Ectodermal cell (in vitro differentiated cells): Measurements from ENCODE around the gene IL1RAPL1.

Source experiments
- H3K27ac ChIP-seq: 2 replicates; pipeline ENCODE4 v1.7.0; 2013; ENCODE audit warnings: mild to moderate bottlenecking, low read depth, low read length; ENCODE audit not compliant: insufficient read depth, poor library complexity, severe bottlenecking
- H3K27me3 ChIP-seq: 2 replicates; pipeline ENCODE4 v1.7.0; 2013; ENCODE audit warnings: mild to moderate bottlenecking, low read length; ENCODE audit not compliant: insufficient read depth, control insufficient read depth, poor library complexity, severe bottlenecking
- H3K36me3 ChIP-seq: one replicate; pipeline ENCODE4 v1.7.0; 2013; ENCODE audit warnings: low read length; ENCODE audit not compliant: control insufficient read depth, insufficient read depth
- H3K4me1 ChIP-seq: one replicate; pipeline ENCODE4 v1.7.0; 2013; ENCODE audit warnings: low read length; ENCODE audit not compliant: control insufficient read depth, insufficient read depth
- H3K4me3 ChIP-seq: 2 replicates; pipeline ENCODE4 v1.7.0; 2013; ENCODE audit warnings: low read depth, low read length, control low read depth; ENCODE audit not compliant: insufficient read depth
- H3K9me3 ChIP-seq: 2 replicates; pipeline ENCODE4 v1.7.0; 2013; ENCODE audit warnings: mild to moderate bottlenecking, low read length, moderate library complexity; ENCODE audit not compliant: control insufficient read depth
- WGBS, 2 experiments: methylation state at CpG; one replicate each; pipeline ENCODE4 v1.1.7; 2013; ENCODE audit warnings: missing lambda C conversion rate in 2 of 2; 5-methylcytosine and 5-hydroxymethylcytosine counted together

The IL1RAPL1 gene

DNA sequence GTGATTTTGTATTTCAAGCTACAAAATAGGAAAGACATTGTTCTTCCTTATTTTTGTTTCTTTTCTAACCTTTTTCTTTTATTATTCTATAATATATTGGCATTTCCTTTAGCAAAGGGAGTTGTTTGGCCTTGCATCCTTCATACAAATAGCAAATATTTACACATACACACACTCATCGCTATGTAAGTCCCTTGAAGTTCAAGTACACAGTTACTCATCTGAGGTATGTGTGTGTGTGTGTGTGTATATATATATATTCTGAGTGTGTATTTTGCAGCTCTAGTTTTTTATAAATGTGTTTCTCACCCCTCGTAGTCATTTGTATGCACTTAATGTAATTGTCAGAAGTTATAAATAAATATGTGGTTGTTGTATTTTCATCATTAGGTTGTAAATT, 903.4 kb downstream of the IL1RAPL1 start:
- H3K27me3 ChIP-seq = no peaks in the 10 kb centered on the region
- H3K4me1 ChIP-seq = no peaks in the 10 kb centered on the region
- no peaks in the 10 kb centered on the region for H3K36me3 ChIP-seq
- H3K27ac ChIP-seq = no peak overlapping the region
- no peaks in the 10 kb centered on the region for H3K9me3 ChIP-seq
- no peak overlapping the region for H3K4me3 ChIP-seq
- WGBS, 2 experiments = no CpG with 5 or more reads among the region's 2 CpGs

DNA sequence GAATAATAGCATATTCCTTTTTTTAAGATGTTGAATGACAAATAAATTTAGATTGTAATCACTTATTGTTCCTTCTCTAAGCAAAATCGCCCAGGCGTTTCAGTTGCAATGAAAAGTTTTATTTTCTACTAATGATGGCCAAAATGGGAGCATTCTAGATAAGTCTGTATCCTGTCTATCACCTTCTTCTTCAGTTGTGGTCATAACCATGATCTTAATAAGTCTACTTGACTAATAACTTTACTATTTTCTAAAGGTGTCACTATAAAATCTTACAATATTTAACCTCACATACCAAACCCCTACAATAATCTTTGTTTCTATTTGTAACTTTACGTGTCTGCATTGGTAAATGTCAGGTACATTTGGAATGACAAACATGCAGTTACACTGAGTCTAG, 904.4 kb downstream of the IL1RAPL1 start:
- Histone ChIP-seq H3K36me3 (no peaks in the 10 kb centered on the region), H3K27me3 (no peaks in the 10 kb centered on the region), H3K4me1 (no peaks in the 10 kb centered on the region), H3K9me3 (no peaks in the 10 kb centered on the region), H3K27ac (no peak overlapping the region), H3K4me3 (no peak overlapping the region)
- 93% methylated on average over 3 of the region's 3 CpGs; no CpG with 5 or more reads in 1 of the 2 experiments for WGBS, 2 experiments

DNA sequence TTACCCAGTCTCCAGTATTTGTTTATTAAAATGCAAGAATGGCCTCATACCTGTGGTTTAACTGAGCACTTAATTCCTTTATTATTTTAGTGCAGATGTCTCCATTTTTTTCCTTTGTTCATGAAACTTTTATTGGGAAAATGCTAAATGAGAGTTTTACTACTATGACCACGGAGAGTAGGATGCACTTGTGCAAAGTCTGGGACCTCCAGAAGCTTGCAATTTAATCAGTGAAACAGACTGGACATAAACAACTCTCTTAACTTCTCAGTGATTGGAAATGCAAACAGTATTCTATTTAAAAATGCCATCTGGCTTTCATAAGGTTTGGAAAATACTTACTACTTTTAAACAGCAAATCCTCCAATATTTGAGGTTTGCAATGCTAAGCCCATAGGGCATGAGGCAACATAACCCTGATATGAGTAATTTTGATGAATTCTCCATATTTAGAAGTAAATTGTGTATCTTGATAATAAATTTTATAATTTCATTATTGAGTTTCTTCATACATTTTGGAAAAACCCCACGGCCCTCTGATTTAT, 909.5 kb downstream of the IL1RAPL1 start:
- no peak overlapping the region for H3K4me3 ChIP-seq
- WGBS, 2 experiments = 67 to 100% methylated on average over 1 of the region's 2 CpGs

DNA sequence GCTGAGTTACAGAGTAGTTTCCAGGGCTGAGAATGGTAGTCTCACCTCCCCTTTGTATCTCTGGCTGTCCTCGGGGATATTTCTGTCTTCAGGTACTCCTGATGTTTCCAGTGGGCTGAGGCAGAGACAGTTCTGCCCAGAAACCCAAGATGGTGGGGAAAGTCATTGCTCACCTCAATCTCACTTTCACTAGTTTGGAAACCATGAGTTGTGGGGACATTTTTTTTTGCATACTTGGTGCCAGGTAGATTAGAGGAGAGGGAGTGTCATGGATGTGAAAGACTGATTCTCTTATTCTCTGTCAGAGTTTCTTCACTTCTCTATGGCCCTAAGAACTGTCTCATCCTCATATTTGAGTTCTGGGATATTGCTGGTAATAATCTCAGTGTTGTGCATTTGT, 919.5 kb downstream of the IL1RAPL1 start:
- Histone ChIP-seq H3K36me3 (no peaks in the 10 kb centered on the region), H3K9me3 (no peaks in the 10 kb centered on the region), H3K4me3 (no peak overlapping the region), H3K4me1 (no peaks in the 10 kb centered on the region), H3K27me3 (no peaks in the 10 kb centered on the region), H3K27ac (no peak overlapping the region)
- 81 to 86% methylated on average over 1 of the region's 1 CpG for WGBS, 2 experiments

More for the DNA sequence above, 909.5 kb downstream of the IL1RAPL1 start:
- H3K36me3 ChIP-seq = no peaks in the 10 kb centered on the region
- no peaks in the 10 kb centered on the region for H3K27me3 ChIP-seq
- no peaks in the 10 kb centered on the region for H3K9me3 ChIP-seq
- H3K27ac ChIP-seq = no peak overlapping the region
- no peaks in the 10 kb centered on the region for H3K4me1 ChIP-seq

DNA sequence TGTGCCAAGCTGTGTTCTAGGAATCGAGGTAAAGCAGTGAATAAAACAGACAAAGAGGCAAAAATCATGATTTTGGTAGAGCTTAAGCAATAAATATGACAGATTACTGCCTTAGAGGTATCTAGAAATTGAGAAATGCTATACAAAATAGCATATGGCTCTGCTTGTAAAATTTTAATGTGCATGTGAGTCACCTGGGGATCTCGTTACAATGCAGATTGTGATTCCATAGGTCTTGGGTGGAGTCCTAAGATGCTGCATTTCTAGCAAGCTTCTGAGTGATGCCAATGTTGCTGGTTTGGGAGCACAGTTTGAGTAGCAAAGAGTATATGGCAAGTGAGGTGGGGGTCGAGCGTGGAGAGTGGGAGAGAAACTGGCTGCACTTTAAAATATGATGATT, 930.9 kb downstream of the IL1RAPL1 start:
- Histone ChIP-seq H3K36me3 (no peaks in the 10 kb centered on the region), H3K4me3 (no peak overlapping the region), H3K4me1 (no peaks in the 10 kb centered on the region), H3K9me3 (no peaks in the 10 kb centered on the region), H3K27me3 (no peaks in the 10 kb centered on the region), H3K27ac (no peak overlapping the region)
- WGBS, 2 experiments = 94 to 95% methylated on average over 4 of the region's 4 CpGs

DNA sequence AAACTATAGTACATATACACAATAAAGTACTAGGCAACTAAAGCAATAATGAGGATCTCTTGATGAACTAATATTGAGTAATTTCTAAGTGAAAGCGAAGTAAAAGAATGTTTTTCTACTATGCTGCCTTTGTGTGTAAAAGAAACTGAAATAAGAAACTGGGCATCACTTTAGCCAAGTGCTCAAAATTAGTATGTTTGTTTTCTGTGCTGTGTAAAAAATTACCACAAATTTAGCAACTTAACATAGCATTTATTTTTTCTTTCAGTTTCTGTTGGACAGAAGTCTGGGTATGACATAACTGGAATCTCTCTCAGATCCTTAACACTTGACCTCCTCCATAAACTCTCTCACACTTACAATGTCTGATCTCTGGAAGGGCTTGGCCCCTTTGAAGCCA, 941.0 kb downstream of the IL1RAPL1 start:
- WGBS, 2 experiments = 94 to 100% methylated on average over 1 of the region's 1 CpG
- Histone ChIP-seq H3K4me1 (no peaks in the 10 kb centered on the region), H3K4me3 (no peak overlapping the region), H3K27me3 (no peaks in the 10 kb centered on the region), H3K36me3 (no peaks in the 10 kb centered on the region), H3K27ac (no peak overlapping the region), H3K9me3 (no peaks in the 10 kb centered on the region)

DNA sequence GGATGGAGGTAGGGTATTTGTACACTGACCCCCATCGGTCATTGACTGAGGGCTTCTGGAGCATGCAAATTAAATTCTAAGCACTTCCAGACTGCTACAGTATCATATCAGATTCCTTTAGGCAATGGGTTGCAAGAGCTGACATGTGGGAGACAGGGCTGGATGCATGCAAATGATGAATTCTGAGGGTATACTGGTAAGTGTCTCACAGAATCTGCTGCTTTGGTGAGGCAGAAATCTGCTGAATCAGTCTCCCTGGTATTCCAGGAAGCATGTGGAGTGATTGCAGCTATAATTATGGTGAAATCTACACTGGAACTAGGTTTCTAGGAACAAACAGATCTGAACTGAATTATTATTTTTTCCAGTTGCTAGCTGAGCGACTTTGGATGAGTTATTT, 943.3 kb downstream of the IL1RAPL1 start:
- 95% methylated on average over 2 of the region's 2 CpGs; no CpG with 5 or more reads in 1 of the 2 experiments for WGBS, 2 experiments
- H3K4me3 ChIP-seq = no peak overlapping the region
- no peak overlapping the region for H3K27ac ChIP-seq
- no peaks in the 10 kb centered on the region for H3K9me3 ChIP-seq
- no peaks in the 10 kb centered on the region for H3K36me3 ChIP-seq
- no peaks in the 10 kb centered on the region for H3K4me1 ChIP-seq
- no peaks in the 10 kb centered on the region for H3K27me3 ChIP-seq

DNA sequence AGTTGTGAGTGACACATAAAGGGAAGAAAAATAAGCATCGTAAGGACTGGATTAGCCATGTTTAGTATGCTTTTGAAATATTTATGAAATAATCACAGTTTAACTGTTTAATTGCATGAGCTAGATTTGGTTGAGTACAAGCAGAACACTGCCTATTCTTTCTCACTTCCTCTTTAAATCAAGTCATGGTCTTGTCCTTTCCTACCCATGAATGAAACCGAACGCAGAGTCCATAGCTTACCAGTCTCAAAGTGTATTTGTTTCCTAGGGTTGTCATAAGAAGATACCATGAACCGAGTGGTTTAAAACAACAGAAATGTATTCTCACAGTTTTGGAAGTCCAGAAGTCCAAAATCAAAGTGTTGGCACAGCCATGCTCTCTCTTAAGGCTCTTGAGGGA, 944.1 kb downstream of the IL1RAPL1 start:
- H3K36me3 ChIP-seq = no peaks in the 10 kb centered on the region
- no peaks in the 10 kb centered on the region for H3K27me3 ChIP-seq
- H3K4me3 ChIP-seq = no peak overlapping the region
- H3K9me3 ChIP-seq = no peaks in the 10 kb centered on the region
- 100% methylated on average over 3 to 4 of the region's 4 CpGs for WGBS, 2 experiments
- H3K27ac ChIP-seq = no peak overlapping the region
- H3K4me1 ChIP-seq = no peaks in the 10 kb centered on the region

DNA sequence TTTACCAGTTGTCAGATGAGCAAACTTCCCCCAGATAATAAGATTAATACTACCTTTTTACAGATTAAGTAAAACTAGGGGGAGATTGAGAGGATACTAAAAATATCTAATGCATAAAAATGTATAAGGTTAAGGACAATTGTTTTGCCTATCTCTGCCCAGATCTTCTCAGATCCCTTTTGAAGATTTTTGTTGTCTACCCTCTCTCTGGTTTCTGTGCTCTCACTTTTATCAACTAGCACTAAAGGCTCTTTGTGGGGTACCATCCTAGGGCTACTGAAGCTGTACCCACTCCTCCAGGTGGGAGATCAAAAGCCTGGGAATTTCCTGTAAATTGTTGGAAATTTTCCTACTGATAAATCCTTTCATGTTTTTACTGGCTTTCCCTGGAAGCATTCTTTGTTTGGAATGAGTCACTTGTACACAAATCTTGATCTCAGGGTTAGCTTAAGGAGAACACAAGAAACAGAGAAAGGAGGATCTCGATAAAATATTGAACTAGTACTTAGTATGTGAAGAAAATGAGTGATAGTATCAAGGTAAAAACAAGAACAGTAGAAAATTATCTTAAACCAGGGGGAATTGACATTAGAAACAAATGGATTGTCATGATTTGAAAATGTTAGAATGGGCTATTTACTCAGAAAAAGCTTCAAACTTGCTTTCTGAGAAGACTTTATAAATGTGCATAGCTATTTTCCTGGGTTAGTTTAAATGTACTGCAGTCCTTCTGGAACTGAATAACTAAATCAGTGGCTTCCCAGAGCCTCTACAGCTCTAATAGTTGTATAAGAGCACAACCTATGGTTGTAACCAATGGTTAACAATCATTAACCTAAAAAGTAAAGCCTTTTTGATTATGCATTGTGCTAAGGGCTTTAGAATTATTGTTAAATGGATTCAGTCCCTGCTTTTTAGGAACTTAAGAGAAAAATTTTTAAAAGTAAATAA, 948.2 kb downstream of the IL1RAPL1 start:
- Histone ChIP-seq H3K27me3 (no peaks in the 10 kb centered on the region), H3K36me3 (no peaks in the 10 kb centered on the region), H3K9me3 (no peaks in the 10 kb centered on the region), H3K4me3 (no peak overlapping the region), H3K4me1 (no peaks in the 10 kb centered on the region), H3K27ac (no peak overlapping the region)
- 93 to 100% methylated on average over 1 of the region's 1 CpG for WGBS, 2 experiments

DNA sequence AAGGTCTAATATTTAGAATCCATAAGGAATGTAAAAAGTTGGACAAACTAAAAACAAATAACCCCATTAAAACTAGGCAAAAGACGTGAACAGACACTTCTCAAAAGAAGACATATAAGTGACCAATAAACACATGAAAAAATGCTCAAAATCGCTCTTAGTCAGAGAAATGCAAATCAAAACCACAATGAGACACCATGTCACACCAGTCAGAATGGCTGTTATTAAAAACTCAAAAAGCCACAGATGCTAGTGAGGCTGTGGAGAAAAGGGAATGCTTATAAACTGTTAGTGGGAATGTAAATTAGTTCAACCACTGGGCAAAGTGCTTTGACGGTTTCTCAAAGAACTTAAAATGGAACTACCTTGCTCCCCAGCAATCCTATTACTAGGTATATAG, 953.8 kb downstream of the IL1RAPL1 start:
- Histone ChIP-seq H3K27ac (no peak overlapping the region), H3K4me3 (no peak overlapping the region), H3K27me3 (no peaks in the 10 kb centered on the region), H3K36me3 (no peaks in the 10 kb centered on the region), H3K4me1 (no peaks in the 10 kb centered on the region), H3K9me3 (no peaks in the 10 kb centered on the region)
- WGBS, 2 experiments = 80 to 89% methylated on average over 2 of the region's 3 CpGs
